Ishikawa (cell line): Measurements from ENCODE around the gene ARSI.

Experiments used
- CEBPB ChIP-seq: IDR thresholded peaks from 2 replicates; pipeline ENCODE4 v1.6.1; 2012
- CREB1 ChIP-seq: IDR thresholded peaks from 2 replicates; pipeline ENCODE4 v1.6.1; 2012; ENCODE audit warnings: low read depth
- EGR1 ChIP-seq: IDR thresholded peaks from 2 replicates; pipeline ENCODE4 v1.6.1; 2012
- EP300 ChIP-seq: IDR thresholded peaks from 2 replicates; pipeline ENCODE4 v1.6.1; 2012; ENCODE audit warnings: borderline replicate concordance
- FOXM1 ChIP-seq: IDR thresholded peaks from 2 replicates; pipeline ENCODE4 v1.6.1; 2012; ENCODE audit warnings: low read depth, borderline replicate concordance
- MAX ChIP-seq: IDR thresholded peaks from 2 replicates; pipeline ENCODE4 v1.6.1; 2012
- NFIC ChIP-seq: IDR thresholded peaks from 2 replicates; pipeline ENCODE4 v1.6.1; 2012
- RAD21 ChIP-seq: IDR thresholded peaks from 2 replicates; pipeline ENCODE4 v1.6.1; 2012; ENCODE audit warnings: low read depth
- TAF1 ChIP-seq: IDR thresholded peaks from 2 replicates; pipeline ENCODE4 v1.6.1; 2012; ENCODE audit warnings: low read depth, mild to moderate bottlenecking
- TCF12 ChIP-seq: IDR thresholded peaks from 2 replicates; pipeline ENCODE4 v1.6.1; 2012; ENCODE audit warnings: low read depth
- TEAD4 ChIP-seq: IDR thresholded peaks from 2 replicates; pipeline ENCODE4 v1.6.1; 2012
- YY1 ChIP-seq: IDR thresholded peaks from 2 replicates; pipeline ENCODE4 v1.6.1; 2012; ENCODE audit warnings: low read depth
- ZBTB7A ChIP-seq: IDR thresholded peaks from 2 replicates; pipeline ENCODE4 v1.6.1; 2012; ENCODE audit warnings: low read depth
- TF ChIP-seq, protein P1 (sequence below): IDR thresholded peaks from 2 replicates; pipeline ENCODE4 v1.6.1; 2012; ENCODE audit warnings: low read depth, mild to moderate bottlenecking
- TF ChIP-seq, protein P2 (sequence below): IDR thresholded peaks from 2 replicates; pipeline ENCODE4 v1.6.1; 2012

Gene ARSI

DNA sequence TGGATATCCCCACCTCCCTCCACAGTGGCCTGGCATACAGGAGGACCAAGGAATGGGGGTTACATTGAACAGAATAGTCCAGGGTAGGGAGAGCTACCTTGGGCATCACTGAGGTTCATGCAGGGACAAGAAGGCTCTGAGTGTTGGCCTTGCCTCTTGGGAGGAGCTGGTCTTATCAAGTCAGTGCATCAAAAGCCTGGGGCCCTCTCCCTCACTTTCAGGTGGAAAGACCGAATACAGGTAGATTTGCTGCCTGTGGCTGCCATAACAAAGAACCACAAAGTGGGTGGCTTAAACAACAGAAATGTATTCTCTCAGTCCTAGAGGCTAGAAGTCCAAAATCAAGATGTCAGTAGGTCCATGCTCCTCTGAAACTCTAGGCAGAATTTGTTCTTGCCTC is 18.5 kb upstream of the ARSI start:
- TF ChIP-seq CREB1 (no peak), TCF12 (no peak), CEBPB (no peak), EP300 (no peak), MAX (no peak), TAF1 (no peak)
- TF ChIP-seq, protein P1, sequence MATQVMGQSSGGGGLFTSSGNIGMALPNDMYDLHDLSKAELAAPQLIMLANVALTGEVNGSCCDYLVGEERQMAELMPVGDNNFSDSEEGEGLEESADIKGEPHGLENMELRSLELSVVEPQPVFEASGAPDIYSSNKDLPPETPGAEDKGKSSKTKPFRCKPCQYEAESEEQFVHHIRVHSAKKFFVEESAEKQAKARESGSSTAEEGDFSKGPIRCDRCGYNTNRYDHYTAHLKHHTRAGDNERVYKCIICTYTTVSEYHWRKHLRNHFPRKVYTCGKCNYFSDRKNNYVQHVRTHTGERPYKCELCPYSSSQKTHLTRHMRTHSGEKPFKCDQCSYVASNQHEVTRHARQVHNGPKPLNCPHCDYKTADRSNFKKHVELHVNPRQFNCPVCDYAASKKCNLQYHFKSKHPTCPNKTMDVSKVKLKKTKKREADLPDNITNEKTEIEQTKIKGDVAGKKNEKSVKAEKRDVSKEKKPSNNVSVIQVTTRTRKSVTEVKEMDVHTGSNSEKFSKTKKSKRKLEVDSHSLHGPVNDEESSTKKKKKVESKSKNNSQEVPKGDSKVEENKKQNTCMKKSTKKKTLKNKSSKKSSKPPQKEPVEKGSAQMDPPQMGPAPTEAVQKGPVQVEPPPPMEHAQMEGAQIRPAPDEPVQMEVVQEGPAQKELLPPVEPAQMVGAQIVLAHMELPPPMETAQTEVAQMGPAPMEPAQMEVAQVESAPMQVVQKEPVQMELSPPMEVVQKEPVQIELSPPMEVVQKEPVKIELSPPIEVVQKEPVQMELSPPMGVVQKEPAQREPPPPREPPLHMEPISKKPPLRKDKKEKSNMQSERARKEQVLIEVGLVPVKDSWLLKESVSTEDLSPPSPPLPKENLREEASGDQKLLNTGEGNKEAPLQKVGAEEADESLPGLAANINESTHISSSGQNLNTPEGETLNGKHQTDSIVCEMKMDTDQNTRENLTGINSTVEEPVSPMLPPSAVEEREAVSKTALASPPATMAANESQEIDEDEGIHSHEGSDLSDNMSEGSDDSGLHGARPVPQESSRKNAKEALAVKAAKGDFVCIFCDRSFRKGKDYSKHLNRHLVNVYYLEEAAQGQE = no peak

GRCh38 chr5:150320044-150320613 is 17.4 kb upstream of the ARSI start:
- TF ChIP-seq MAX = peak; percentile 92
- TF ChIP-seq, protein P2, sequence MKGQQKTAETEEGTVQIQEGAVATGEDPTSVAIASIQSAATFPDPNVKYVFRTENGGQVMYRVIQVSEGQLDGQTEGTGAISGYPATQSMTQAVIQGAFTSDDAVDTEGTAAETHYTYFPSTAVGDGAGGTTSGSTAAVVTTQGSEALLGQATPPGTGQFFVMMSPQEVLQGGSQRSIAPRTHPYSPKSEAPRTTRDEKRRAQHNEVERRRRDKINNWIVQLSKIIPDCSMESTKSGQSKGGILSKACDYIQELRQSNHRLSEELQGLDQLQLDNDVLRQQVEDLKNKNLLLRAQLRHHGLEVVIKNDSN = peak; percentile 88
- peak; percentile 33; the same call in 1 of the 2 replicates for TF ChIP-seq CEBPB
- no peak for TF ChIP-seq EP300

DNA sequence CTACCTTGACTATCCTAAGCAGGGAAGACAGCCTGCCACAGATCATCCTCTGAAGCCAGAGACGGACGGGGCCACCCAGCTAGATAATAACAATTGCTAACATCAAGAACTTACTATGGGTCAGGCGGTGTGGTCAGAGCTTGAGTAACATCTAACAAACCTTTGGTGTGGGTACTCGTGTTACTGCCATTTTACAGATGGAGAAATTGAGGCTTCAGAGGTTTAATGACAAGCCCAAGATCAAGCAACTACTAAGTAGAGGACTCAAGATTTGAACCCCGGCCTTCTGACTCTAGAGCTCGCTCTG is 16.7 kb upstream of the ARSI start:
- TF ChIP-seq CREB1 = no peak
- TF ChIP-seq EP300 = no peak
- TF ChIP-seq NFIC = no peak
- no peak for TF ChIP-seq YY1
- no peak for TF ChIP-seq TEAD4
- no peak for TF ChIP-seq CEBPB
- TF ChIP-seq ZBTB7A = no peak
- TF ChIP-seq, protein P2 = no peak
- TF ChIP-seq RAD21 = no peak
- no peak for TF ChIP-seq TAF1
- TF ChIP-seq EGR1 = no peak
- no peak for TF ChIP-seq TCF12
- TF ChIP-seq MAX = no peak
- no peak for TF ChIP-seq FOXM1
- TF ChIP-seq, protein P1 = no peak

DNA sequence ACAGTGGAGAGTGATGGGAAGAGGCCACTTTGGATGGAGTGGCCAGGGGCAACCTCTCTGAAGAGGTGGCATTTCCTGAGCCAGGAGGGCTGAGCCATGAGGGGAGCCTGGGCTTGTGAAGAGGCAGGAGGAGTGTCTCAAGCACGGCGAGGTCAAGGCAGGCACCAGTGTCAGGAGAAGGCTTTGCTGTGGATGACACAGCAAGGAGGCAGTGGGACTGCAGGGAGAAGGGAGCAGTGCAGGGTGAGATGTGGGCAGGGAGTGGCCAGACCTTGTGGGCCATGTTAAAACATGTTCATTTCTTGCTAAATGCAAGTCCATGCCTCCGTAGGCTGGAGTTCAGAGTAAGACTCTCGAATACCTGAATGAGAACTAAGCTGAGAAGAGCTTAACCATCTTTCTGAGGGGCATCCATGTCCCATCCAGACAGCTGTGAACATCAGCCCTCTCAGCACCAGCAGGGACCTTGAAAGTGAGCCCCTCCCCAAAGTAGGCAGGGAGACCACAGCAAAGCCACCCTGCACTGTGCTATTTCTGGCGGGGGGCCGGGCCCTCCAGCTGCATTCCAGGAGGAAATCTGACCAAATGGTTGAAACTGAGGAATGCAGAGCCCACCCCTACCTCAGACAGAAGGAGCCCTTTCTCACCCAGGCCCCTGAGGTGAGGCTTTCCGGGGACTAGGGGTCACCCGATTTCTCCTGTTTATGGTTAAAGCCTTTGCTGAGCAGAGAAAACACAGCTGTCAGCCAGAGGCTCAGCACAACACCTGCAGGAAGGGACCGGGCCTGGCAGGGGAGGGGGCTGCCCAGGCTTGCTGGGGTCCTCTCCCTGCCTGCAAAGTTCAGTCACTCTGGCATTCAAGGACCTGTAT is 16.1 kb upstream of the ARSI start:
- TF ChIP-seq EGR1 (no peak), ZBTB7A (peak; percentile 31; the same call in 1 of the 2 replicates)

DNA sequence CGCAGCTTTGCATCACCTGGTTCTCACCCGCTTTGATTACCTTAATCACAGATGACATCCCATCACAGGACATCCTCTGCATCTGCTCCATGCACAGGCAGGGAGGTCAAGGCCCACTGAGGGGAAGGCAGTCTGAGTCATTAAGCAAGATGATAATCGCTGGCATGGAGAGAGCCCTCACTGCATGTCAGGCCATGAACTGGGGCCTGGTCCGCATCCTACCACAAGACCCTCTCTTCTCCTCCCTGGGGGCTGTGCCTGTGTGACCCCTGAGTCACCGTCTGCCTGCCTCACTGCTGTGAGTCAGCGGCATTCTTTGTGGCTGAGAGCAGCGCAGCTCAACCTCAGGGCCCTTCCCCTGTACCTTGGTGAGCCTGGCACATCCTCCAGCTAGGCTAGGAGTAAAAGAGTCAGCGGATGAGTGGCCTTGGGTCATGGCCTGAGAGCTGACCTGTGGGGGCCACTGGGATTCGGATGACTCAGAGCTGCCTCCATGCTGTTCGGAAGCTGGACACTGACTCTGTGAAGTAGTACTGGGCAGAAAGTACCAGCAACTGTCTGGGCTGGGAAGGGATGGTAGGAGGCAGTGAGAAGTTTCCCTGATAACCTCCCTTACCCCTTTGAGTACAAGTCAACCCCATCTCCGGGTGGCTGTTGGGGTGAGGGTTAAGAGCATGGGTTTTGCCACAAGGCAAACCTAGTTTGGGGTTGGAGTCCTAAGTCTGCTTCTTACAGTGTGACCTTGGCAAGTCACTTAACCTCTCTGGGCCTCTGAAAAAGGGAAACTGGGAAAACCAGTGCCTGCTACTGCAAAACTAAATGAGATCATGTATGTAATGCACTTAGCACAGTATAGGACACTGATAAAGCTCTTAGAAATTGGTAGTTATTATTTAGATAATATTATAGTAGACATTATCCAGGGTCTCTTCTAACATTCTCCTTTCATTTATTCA is 14.6 kb upstream of the ARSI start:
- TF ChIP-seq, protein P2 = no peak
- TF ChIP-seq EP300 = no peak; the same call in 1 of the 2 replicates
- no peak for TF ChIP-seq FOXM1
- TF ChIP-seq CEBPB = no peak
- no peak for TF ChIP-seq YY1
- TF ChIP-seq EGR1 = no peak
- no peak; the same call in 1 of the 2 replicates for TF ChIP-seq TCF12
- TF ChIP-seq RAD21 = no peak
- TF ChIP-seq TAF1 = no peak
- TF ChIP-seq NFIC = no peak
- no peak for TF ChIP-seq CREB1
- TF ChIP-seq MAX = no peak
- TF ChIP-seq, protein P1 = no peak
- peak; percentile 50 for TF ChIP-seq TEAD4
- peak; percentile 86 for TF ChIP-seq ZBTB7A
